Ishikawa (cell line): ENCODE data around the gene PTCD3.

Experiments
- CEBPB ChIP-seq: IDR thresholded peaks from 2 replicates; pipeline ENCODE4 v1.6.1; 2012
- CREB1 ChIP-seq: IDR thresholded peaks from 2 replicates; pipeline ENCODE4 v1.6.1; 2012; ENCODE audit warnings: low read depth
- EGR1 ChIP-seq: IDR thresholded peaks from 2 replicates; pipeline ENCODE4 v1.6.1; 2012
- EP300 ChIP-seq: IDR thresholded peaks from 2 replicates; pipeline ENCODE4 v1.6.1; 2012; ENCODE audit warnings: borderline replicate concordance
- FOXM1 ChIP-seq: IDR thresholded peaks from 2 replicates; pipeline ENCODE4 v1.6.1; 2012; ENCODE audit warnings: low read depth, borderline replicate concordance
- NFIC ChIP-seq: IDR thresholded peaks from 2 replicates; pipeline ENCODE4 v1.6.1; 2012
- RAD21 ChIP-seq: IDR thresholded peaks from 2 replicates; pipeline ENCODE4 v1.6.1; 2012; ENCODE audit warnings: low read depth
- TAF1 ChIP-seq: IDR thresholded peaks from 2 replicates; pipeline ENCODE4 v1.6.1; 2012; ENCODE audit warnings: low read depth, mild to moderate bottlenecking
- TCF12 ChIP-seq: IDR thresholded peaks from 2 replicates; pipeline ENCODE4 v1.6.1; 2012; ENCODE audit warnings: low read depth
- TEAD4 ChIP-seq: IDR thresholded peaks from 2 replicates; pipeline ENCODE4 v1.6.1; 2012
- USF1 ChIP-seq: IDR thresholded peaks from 2 replicates; pipeline ENCODE4 v1.6.1; 2012
- YY1 ChIP-seq: IDR thresholded peaks from 2 replicates; pipeline ENCODE4 v1.6.1; 2012; ENCODE audit warnings: low read depth
- TF ChIP-seq, protein P1 (sequence below): IDR thresholded peaks from 2 replicates; pipeline ENCODE4 v1.6.1; 2012; ENCODE audit warnings: low read depth, mild to moderate bottlenecking
- TF ChIP-seq, protein P2 (sequence below): IDR thresholded peaks from 2 replicates; pipeline ENCODE4 v1.6.1; 2012

- no peak for TF ChIP-seq CREB1
- TF ChIP-seq TAF1, result no peak
- no peak for TF ChIP-seq EP300
- TF ChIP-seq, protein P1, sequence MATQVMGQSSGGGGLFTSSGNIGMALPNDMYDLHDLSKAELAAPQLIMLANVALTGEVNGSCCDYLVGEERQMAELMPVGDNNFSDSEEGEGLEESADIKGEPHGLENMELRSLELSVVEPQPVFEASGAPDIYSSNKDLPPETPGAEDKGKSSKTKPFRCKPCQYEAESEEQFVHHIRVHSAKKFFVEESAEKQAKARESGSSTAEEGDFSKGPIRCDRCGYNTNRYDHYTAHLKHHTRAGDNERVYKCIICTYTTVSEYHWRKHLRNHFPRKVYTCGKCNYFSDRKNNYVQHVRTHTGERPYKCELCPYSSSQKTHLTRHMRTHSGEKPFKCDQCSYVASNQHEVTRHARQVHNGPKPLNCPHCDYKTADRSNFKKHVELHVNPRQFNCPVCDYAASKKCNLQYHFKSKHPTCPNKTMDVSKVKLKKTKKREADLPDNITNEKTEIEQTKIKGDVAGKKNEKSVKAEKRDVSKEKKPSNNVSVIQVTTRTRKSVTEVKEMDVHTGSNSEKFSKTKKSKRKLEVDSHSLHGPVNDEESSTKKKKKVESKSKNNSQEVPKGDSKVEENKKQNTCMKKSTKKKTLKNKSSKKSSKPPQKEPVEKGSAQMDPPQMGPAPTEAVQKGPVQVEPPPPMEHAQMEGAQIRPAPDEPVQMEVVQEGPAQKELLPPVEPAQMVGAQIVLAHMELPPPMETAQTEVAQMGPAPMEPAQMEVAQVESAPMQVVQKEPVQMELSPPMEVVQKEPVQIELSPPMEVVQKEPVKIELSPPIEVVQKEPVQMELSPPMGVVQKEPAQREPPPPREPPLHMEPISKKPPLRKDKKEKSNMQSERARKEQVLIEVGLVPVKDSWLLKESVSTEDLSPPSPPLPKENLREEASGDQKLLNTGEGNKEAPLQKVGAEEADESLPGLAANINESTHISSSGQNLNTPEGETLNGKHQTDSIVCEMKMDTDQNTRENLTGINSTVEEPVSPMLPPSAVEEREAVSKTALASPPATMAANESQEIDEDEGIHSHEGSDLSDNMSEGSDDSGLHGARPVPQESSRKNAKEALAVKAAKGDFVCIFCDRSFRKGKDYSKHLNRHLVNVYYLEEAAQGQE, result no peak
- no peak for TF ChIP-seq EGR1
- no peak for TF ChIP-seq USF1
- no peak for TF ChIP-seq NFIC
- TF ChIP-seq, protein P2, sequence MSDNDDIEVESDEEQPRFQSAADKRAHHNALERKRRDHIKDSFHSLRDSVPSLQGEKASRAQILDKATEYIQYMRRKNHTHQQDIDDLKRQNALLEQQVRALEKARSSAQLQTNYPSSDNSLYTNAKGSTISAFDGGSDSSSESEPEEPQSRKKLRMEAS, result no peak
- no peak for TF ChIP-seq RAD21
- TF ChIP-seq TEAD4, result no peak
- no peak for TF ChIP-seq YY1
- no peak for TF ChIP-seq TCF12
- TF ChIP-seq FOXM1, result no peak
- TF ChIP-seq CEBPB, result no peak
Observed at GRCh38 chr2:86062043-86062442, 44.0 kb upstream of the PTCD3 start.
